Stimulated activated CD4-positive, alpha-beta T cell treated with anti-CD3 and anti-CD28 coated beads, Interleukin-1b, Interleukin-23, amount 100 ng/mL, for 1 hour (primary cell): ENCODE measurements around the gene COL26A1.
"Not testable (repeated sequence)": the region's sequence is repeated elsewhere in the genome, so short reads cannot be mapped to it uniquely, and the experiment has no call there.

Experiments
- DNase-seq, 2 donors: peaks; one replicate each; pipeline ENCODE4 v3.0.0-alpha.2; 2020; ENCODE audit warnings: low read depth in 2 of 2

Gene COL26A1

GRCh38 chr7:101362334-101363195, at the start of gene COL26A1:
COL26A1 (plus strand) TSS chr7:101362875; CDS start chr7:101363033, 158 bp downstream.
- no peak for DNase-seq

- peak in 1 of 2 donors; percentile 27 for DNase-seq
These were observed 47.3 kb upstream of the COL26A1 start for GRCh38 chr7:101315336-101315735.

GRCh38 chr7:101319401-101319800, 43.3 kb upstream of the COL26A1 start:
- no peak for DNase-seq

- peak; percentile 60 to 64 for DNase-seq
These were observed 40.9 kb upstream of the COL26A1 start, which contains the start of gene IFT22 for GRCh38 chr7:101321491-101322401. IFT22 (minus strand) TSS chr7:101321812; CDS start chr7:101321709, 103 bp downstream.

GRCh38 chr7:101328159-101328558, 34.5 kb upstream of the COL26A1 start:
- no peak for DNase-seq

GRCh38 chr7:101330011-101330484, 32.6 kb upstream of the COL26A1 start:
- DNase-seq, result no peak

GRCh38 chr7:101332026-101332425, 30.6 kb upstream of the COL26A1 start:
- no peak for DNase-seq

GRCh38 chr7:101333912-101334311, 28.8 kb upstream of the COL26A1 start:
- DNase-seq, result no peak

GRCh38 chr7:101340379-101340778, 22.3 kb upstream of the COL26A1 start:
- DNase-seq, result no peak

- no peak for DNase-seq
These were observed 19.8 kb upstream of the COL26A1 start for GRCh38 chr7:101342892-101343291.

GRCh38 chr7:101347477-101347876, 15.2 kb upstream of the COL26A1 start:
- no peak for DNase-seq

GRCh38 chr7:101348456-101349067, 14.1 kb upstream of the COL26A1 start:
- DNase-seq, result not testable (repeated sequence)

GRCh38 chr7:101349300-101349699, 13.4 kb upstream of the COL26A1 start:
- DNase-seq, result not testable (repeated sequence)

- DNase-seq, result no peak
These were observed 9.8 kb upstream of the COL26A1 start for GRCh38 chr7:101352920-101353308.

GRCh38 chr7:101357433-101357832, 5.2 kb upstream of the COL26A1 start:
- DNase-seq, result no peak

GRCh38 chr7:101363196-101363733, 590 bp downstream of the COL26A1 start:
- DNase-seq, result no peak

GRCh38 chr7:101363734-101364374, 1.2 kb downstream of the COL26A1 start:
- peak; percentile 26 to 52 for DNase-seq

GRCh38 chr7:101365956-101366355, 3.3 kb downstream of the COL26A1 start:
- DNase-seq, result no peak

GRCh38 chr7:101367676-101368075, 5.0 kb downstream of the COL26A1 start:
- DNase-seq, result no peak

- DNase-seq, result no peak
These were observed 5.9 kb downstream of the COL26A1 start for GRCh38 chr7:101368422-101369165.
